ENCODE data around the gene NR2C2.
A peak's percentile ranks its signal among the peaks of the same experiment; 100 is the strongest.

Gene NR2C2

DNA sequence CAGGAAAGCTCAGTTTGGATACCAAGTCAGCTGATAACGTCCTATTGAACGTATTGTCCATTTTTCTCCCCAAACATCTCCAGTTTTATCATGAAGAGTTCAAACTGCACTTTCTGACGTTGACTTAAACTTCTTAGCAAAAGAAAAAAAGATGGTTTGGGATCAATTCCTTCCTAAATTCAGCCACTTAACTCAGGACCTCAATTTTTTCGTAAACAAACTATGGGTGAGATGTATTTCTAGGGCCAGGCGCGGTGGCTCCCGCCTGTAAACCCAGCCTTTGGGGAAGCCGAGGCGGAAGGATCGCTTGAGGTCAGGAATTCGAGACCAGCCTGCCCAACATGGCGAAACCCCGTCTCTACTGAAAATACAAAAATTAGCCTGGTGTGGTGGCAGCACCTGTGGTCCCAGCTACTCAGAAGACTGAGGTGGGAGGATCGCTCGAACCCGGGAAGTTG lies 118.2 kb downstream of the NR2C2 start:
- no peak for DNase-seq

DNA sequence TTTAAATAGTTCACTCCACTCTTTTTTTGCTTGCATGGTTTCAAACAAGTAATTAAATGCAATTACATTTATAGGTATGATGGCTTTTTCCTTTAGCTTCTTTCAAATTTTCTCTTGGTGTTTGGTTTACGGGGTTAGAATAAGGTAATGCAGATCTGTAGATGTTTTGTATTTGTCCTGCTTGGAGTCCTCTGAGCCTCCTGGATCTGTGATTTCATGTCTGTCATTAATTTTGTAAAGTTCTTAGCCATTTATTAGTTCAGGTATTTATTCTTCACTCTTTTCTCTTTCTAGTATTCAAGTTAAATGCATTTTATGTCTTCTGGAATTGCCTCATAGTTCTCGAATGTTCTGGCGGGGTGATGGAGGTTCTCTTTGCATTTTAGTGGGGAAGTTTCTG lies 119.1 kb downstream of the NR2C2 start:
- no peak for DNase-seq

DNA sequence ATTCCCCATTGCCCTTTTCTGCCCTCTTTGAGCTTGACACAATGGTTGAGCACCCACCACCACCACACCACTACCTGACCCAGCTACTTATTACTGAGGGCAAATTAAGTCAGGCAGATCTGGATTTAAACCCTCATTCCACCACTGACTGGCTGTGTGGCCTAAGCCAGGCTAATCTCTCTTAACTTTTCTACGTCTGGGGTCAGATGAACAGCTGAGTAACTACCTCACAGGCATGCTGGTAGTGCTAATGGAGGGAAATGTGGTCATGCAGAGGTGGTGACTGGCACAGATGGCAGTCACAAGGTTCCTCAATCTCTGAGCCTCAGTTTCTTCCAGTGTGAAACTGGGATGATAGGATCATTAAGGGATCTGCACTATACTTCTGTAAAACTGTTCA lies 122.1 kb downstream of the NR2C2 start:
- DNase-seq = peak; percentile 70

DNA sequence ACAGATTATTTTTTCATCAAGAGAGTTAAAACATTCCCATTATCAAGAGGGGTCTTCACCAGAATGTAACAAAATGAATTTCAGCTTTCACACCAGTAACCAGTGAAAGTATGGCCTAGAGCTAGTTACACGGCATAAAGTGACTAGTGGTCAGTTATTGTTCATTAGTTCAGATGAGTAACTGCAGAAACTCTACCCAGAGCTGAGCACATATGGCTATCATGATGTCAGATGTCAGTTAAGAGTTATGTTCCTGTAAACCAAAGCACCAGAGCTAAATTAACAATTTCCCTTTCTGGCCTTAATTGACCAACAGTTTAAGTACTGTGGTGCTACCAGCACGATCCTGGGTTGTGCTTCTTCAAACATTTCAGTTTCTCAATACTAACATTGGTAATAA lies 124.3 kb downstream of the NR2C2 start:
- DNase-seq = no peak

DNA sequence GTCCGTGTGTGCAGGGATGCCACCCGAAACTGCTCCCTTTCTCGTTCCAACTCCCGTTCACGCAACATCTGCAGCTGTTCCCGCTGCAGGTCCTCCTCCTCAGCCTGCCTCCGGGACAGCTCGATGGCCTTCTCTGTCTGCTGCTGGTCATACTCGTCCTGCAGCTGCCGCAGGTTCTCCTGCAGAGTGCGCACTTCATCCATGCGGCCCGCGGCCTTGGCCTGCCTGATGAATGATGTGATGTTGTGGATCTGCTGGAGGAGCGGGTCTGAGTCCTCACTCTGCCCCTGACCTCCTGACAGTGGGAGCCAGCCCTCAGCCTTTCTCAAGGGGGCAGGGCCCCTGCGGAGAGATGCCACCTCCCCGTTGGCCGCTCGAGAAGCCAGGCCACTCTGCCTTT lies 127.1 kb downstream of the NR2C2 start:
- no peak for DNase-seq

DNA sequence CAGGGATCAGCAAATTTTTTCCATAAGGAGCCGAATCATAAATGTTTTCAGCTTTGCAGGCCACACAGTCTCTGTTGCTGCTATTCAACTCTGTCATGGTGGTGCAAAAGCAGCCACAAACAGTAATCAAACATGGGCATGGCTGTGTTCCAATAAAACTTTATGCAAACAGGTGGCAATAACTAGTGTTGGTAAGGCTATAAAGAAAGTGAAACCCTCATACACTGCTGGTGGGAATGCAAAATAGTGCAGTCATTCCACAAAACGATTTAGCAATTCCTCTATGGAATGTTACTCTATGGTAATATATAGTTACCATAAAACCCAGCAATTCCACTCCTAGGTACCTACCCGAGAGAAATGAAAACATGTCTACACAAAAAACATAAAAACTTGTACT lies 131.7 kb downstream of the NR2C2 start:
- no peak for DNase-seq

- DNase-seq = no peak
These were observed 134.7 kb downstream of the NR2C2 start for GRCh38 chr3:15081960-15082664.

DNA sequence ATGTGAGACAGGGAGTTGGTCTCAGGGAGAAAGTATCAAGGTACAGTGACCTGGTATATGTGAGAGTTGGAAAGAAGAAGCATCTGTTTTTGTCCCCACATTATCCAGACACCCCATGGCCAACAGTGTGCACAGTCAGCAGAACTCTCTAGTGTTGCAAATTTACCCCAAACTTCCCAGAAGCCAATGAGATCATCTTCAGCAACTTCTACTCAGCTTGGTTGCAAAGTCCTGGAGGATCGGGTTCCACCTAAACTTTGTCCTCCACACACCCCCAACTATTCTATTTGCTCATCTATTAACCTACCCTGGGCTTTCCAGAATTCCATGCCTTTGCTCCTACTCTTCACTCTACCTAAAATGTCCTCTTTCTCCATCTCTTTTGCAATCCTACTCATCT lies 135.9 kb downstream of the NR2C2 start:
- no peak for DNase-seq

DNA sequence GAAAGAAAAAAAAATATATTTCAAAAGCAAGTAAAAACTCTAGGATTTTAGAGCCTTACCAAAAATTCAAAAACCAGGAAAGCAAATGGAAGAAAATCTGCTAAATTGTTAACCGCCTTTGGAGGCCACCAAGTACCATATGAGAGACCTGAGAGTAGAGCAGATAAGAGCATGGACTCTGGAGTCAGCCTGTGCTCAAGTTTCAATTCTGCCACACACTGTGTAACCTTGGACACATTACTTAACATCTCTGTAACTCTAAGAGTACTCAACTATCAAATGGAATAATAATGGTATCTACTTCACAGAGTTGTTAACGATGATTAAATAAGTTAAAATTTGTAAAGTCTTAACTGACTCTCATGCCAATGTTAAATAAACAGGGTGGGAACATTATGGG lies 138.9 kb downstream of the NR2C2 start:
- DNase-seq = no peak

DNA sequence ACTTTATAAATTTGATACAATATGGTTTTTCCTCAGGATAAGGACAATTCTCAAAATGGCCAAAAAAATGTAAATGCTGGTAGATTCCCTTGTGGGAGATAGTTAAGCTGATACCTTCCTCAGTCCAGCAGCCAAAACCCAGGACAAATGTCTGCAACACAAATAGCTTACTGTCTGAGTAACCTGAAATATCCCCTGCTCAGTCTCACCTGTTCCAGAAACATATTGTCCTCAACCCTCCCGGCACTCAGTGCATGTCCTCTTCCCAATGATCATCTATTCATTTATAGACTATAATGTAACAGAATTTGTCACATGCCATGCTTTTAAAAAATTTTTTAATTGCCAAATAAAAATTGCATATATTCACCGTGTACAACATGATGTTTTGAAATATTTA lies 139.3 kb downstream of the NR2C2 start:
- DNase-seq = no peak

DNA sequence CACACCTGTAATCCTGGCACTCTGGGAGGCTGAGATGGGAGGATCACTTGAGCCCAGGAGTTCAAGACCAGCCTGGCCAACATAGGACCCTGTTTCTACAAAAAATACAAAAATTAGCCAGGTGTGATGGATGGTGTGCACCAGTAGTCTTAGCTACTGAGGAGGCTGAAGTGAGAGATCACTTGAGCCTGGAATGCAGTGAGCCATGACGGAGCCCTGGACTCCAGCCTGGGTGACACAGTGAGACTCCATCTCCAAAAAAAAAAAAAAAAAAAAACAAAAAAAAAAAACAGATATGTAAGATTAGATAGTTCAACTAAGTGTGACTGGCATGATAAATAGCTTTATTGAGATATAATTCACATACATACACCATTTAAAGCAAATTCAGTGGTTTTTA lies 141.8 kb downstream of the NR2C2 start:
- DNase-seq = no peak

- DNase-seq = no peak
These were observed 144.2 kb downstream of the NR2C2 start for GRCh38 chr3:15091575-15091974.

DNA sequence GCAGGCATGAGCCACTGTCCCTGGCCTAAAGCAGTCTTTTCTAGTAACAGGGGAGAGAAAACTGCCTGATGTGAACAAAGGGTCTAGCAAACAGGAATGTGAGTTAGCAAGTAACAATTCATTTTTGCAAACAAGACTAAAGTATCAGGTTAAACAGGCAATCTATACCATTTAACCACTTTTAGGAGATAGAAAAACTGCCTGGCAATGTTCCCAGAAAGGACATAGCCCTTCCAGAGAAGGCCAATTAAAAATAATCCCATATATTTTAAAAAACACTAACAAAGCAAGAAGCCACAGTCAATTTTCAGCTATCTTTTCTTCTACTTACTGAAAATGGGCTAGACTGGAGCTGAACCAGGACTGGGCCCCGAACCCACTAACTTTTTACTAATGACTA lies 145.3 kb downstream of the NR2C2 start:
- no peak for DNase-seq

DNA sequence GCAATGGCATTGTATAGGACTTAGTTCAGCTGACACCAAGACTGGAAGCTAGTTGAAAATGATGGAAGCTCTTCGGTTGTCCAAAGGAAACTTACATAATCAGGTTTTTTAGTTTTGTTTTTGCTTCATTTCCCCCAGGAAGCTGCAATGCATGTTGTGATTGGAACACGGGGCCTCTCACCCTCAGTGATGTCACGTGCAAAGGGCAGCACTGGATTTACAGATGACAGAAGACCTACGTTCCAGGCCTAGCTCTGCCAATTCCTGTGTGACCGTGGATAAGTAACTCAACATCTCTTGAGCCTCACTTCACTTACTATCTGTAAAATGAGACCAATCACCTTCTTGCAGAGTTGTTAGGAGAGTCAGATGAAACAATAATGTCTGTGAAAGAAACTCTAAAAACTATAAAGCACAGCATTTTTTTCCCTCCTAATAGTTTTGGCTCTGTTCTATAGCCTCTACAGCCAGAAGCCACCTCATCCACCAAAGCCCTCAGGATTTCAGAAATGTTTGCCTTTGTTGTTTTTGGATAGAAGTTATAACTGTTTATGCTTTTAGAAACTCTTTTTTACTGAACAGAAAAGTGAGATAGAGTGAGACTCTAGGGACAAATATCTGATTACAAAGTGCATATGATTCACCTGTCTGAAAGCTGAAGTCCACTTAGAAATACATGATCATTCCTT lies 146.9 kb downstream of the NR2C2 start:
- DNase-seq = no peak

DNA sequence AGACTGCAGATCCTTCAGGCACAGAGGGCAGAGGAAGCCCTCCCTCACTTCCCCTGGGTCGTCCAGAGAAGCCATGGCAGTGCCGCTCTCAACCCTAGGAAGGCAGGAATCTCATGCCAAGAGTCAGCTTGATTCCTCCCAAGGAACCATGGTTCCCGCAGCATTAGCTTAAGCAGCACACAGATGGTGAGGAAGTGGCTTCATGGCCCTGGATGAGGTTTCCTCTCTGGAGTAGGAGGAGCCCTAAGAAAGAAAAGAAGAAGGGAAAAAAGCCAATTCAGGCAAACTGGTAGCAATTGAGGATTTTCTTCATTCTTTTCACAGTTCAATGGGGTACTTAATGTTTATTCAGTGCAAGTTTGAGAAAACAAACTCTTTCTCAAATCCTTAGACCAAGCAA lies 148.7 kb downstream of the NR2C2 start:
- no peak for DNase-seq

- no peak for DNase-seq
These were observed 150.5 kb downstream of the NR2C2 start for GRCh38 chr3:15097891-15098290.

All from NCI-H82 (cell line).